NCI-H187 treated with DMSO at 0.1 percent for 48 hours (cell line): ENCODE data around the gene PAFAH1B2.
"Not testable (repeated sequence)": the region's sequence is repeated elsewhere in the genome, so short reads cannot be mapped to it uniquely, and the experiment has no call there.

Source experiments
- DNase-seq: peaks from one replicate; lab custom pipeline; 2025; lab: John Stamatoyannopoulos, UW

PAFAH1B2 gene

GRCh38 chr11:117143871-117144476, at the start of gene PAFAH1B2:
Gene PAFAH1B2 (plus strand): TSS chr11:117144287. CDS start chr11:117152448, 8,161 bp downstream.
- DNase-seq = peak; percentile 72

- no peak for DNase-seq
These were observed 49.3 kb upstream of the PAFAH1B2 start for GRCh38 chr11:117094776-117095175.

- DNase-seq = peak; percentile 18
These were observed 48.6 kb upstream of the PAFAH1B2 start for GRCh38 chr11:117095284-117096161.

- DNase-seq = no peak
These were observed 47.7 kb upstream of the PAFAH1B2 start for GRCh38 chr11:117096201-117096991.

- DNase-seq = no peak
These were observed 47.1 kb upstream of the PAFAH1B2 start for GRCh38 chr11:117097014-117097388.

- no peak for DNase-seq
These were observed 46.5 kb upstream of the PAFAH1B2 start for GRCh38 chr11:117097389-117098268.

- peak; percentile 66 for DNase-seq
These were observed 45.5 kb upstream of the PAFAH1B2 start, which contains the start of gene SIK3 for GRCh38 chr11:117098269-117099232. Gene SIK3 (minus strand): TSS chr11:117098428. CDS start chr11:117098415, 13 bp downstream.

- no peak for DNase-seq
These were observed 44.4 kb upstream of the PAFAH1B2 start for GRCh38 chr11:117099696-117100095.

- no peak for DNase-seq
These were observed 43.5 kb upstream of the PAFAH1B2 start for GRCh38 chr11:117100556-117100955.

GRCh38 chr11:117107701-117108590, 36.1 kb upstream of the PAFAH1B2 start:
- no peak for DNase-seq

- no peak for DNase-seq
These were observed 33.7 kb upstream of the PAFAH1B2 start for GRCh38 chr11:117110294-117110950.

- not testable (repeated sequence) for DNase-seq
These were observed 31.6 kb upstream of the PAFAH1B2 start for GRCh38 chr11:117112497-117112896.

GRCh38 chr11:117112939-117113338, 31.1 kb upstream of the PAFAH1B2 start:
- DNase-seq = not testable (repeated sequence)

GRCh38 chr11:117117681-117118080, 26.4 kb upstream of the PAFAH1B2 start:
- DNase-seq = no peak

GRCh38 chr11:117121176-117121575, 22.9 kb upstream of the PAFAH1B2 start:
- DNase-seq = no peak

- no peak for DNase-seq
These were observed 21.5 kb upstream of the PAFAH1B2 start for GRCh38 chr11:117122556-117122955.

GRCh38 chr11:117126223-117126965, 17.7 kb upstream of the PAFAH1B2 start:
- no peak for DNase-seq
